A204.1 (cell line): ENCODE data around the gene KLHL7.
"Not testable (repeated sequence)": the region's sequence is repeated elsewhere in the genome, so short reads cannot be mapped to it uniquely, and the experiment has no call there.

ENCODE experiments used
- FAIRE-seq: peaks from 2 replicates; lab custom pipeline; 2012; peaks lifted over from hg19 to GRCh38; lab: Jason Lieb, UNC

Gene KLHL7

GRCh38 chr7:23183279-23184012 lies 77.9 kb downstream of the KLHL7 start:
- no peak for FAIRE-seq

- no peak for FAIRE-seq
Measured at GRCh38 chr7:23184291-23184690, 78.7 kb downstream of the KLHL7 start.

DNA sequence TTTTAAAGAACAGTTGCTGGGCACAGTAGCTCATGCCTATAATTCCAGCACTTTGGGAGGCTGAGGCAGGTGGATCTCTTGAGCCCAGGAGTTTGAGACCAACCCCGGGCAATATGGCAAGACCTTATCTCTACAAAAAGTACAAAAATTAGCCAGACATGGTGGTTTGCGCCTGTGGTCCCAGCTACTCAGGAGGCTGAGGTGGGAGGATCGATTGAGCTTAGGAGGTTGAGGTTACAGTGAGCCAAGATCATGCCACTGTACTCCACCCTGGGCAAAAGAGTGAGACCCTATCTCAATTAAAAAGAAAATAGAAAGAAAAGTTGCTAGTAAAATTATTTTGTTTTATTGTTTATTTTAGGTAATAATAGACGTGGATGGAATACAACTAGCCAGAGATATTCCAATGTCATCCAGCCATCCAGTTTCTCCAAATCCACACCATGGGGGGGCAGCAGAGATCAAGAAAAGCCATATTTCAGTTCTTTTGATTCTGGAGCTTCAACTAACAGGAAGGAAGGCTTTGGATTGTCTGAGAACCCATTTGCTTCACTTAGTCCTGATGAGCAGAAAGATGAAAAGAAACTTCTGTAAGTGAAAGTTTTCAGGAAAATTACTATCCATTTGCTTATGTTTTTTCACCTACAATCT lies 79.2 kb downstream of the KLHL7 start:
- FAIRE-seq = no peak

GRCh38 chr7:23185980-23186379 lies 80.4 kb downstream of the KLHL7 start:
- no peak for FAIRE-seq

DNA sequence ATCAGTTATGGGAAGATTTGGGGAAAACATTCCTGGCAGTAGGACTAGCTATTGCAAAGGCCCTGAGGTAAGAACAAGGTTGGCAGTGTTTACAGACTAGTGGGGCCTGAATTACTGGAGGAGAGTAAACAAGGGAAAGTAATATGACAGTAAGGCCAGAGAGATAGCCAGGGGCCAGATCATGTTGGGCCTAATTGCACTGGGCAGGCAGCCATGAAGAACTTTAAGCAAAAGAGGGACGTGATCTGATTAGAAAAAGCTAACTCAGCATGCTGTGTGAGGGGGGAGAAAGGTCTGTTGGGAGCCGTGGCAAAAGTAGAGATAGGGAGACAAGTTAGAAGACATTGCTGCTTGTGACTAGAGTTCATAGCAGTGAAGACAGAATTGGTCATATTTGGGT lies 85.4 kb downstream of the KLHL7 start:
- FAIRE-seq = no peak

GRCh38 chr7:23193650-23194227 lies 88.2 kb downstream of the KLHL7 start:
- not testable (repeated sequence) for FAIRE-seq

DNA sequence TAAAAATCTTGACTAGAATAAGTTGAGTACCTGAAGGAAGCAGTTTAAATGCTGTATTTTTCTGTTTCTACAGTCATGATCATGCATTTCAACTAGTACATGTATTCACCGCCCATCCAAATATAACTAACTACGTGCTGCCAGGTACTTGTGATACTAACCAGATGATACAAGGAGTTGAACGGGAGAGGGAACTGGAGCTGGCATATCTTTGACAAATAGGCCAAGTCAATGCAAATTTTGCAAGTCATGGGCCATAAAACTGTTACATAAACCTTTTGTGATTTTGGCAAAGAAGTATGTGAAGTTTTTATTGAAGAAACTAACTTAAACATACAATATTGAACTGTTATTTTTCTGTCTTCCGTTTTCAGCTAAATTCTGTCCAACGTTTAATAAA lies 90.7 kb downstream of the KLHL7 start:
- no peak for FAIRE-seq

DNA sequence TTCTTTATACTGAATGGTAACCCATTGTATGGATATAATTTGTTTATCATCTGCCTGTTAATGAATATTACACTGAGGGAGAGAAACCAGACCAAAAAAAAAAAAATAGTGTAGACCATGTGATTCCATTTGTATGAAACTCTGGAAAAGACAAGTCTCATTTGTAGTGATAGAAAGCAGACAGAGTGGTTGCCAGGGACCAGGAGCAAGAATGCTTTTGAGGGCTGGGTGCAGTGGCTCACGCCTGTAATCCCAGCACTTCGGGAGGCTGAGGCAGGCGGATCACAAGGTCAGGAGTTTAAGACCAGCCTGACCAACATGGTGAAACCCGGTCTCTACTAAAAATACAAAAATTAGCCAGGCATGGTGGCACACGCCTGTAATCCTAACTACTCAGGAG lies 92.2 kb downstream of the KLHL7 start:
- not testable (repeated sequence) for FAIRE-seq

- FAIRE-seq = no peak
Measured at GRCh38 chr7:23200331-23200730, 94.7 kb downstream of the KLHL7 start.

GRCh38 chr7:23204241-23204640 lies 98.7 kb downstream of the KLHL7 start:
- no peak for FAIRE-seq

DNA sequence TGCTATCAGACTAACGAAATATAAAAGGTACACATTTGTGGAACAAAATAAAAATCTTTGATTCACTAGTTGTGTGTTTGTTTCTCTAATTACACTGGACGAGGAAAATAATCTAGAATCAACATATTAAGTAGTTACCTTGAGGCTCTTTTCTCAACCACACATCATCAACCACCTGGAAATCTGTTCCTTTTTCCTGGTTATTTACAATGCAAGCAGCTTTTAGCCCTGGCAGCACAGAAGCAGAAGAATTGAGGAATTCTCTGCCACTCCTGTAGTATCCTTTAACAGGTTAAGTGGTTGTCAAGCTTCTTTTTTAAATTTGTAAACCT lies 100.0 kb downstream of the KLHL7 start:
- FAIRE-seq = no peak

GRCh38 chr7:23205909-23206767 lies 100.6 kb downstream of the KLHL7 start:
- FAIRE-seq = no peak

DNA sequence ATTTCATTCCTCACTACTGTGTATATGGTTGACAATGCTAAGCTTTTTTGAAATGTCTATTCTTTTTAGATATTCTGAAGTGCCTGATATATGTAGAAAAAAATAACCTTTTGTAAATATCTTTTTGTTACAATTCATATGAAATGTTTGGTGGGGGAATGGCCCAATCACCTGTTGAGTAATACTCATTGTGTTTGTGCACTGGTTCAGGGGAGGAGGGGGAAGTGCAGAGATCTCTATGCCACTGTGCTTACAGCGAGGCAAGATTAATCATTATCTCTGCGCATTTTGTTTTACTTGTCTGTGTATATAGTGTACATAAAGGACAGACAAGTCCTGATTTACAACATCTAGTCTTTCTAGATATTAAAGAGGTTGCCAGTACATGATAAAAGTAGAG lies 101.4 kb downstream of the KLHL7 start:
- FAIRE-seq = no peak

DNA sequence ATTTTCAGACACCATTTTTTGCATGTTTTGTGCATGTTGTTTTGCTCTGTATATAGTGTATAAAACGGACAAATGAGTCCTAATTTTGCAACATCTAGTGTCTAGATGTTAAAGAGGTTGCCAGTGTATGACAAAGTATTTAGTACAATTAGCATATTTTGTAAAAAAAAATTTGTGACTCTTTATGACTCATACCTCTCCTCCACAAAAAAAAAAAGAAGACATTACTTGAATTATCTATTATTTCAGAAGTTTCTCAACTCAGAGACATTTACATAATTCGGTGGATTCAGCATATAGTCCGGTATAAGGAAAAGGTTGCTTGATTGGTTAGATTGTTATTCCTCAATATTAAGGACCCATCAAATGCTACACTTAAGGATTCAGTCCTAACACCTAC lies 102.3 kb downstream of the KLHL7 start:
- FAIRE-seq = no peak

- no peak for FAIRE-seq
Measured at GRCh38 chr7:23208316-23208715, 102.7 kb downstream of the KLHL7 start.

DNA sequence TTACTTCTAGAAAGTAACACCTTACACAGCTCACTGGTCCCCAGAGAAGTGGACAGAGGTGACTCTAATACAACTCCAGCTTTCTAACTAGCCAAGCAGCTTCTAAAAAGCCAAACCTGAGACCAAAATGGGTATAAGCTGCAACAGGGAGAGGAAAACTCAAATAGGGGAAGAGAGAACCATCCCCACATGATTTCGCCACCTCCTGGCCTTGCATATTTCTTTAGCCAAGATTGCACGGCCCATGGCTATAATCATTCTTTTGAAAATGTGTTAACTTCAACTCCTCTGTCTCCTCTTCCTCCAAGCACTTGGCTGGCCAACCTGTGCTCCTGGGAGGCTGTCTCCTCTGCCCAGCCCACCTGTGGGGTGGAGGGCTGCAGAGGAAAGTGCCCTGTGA lies 104.9 kb downstream of the KLHL7 start:
- no peak for FAIRE-seq

- FAIRE-seq = no peak
Measured at GRCh38 chr7:23211589-23211988, 106.0 kb downstream of the KLHL7 start.

- no peak for FAIRE-seq
Measured at GRCh38 chr7:23212395-23212794, 106.8 kb downstream of the KLHL7 start.

GRCh38 chr7:23212841-23213240 lies 107.3 kb downstream of the KLHL7 start:
- FAIRE-seq = no peak

DNA sequence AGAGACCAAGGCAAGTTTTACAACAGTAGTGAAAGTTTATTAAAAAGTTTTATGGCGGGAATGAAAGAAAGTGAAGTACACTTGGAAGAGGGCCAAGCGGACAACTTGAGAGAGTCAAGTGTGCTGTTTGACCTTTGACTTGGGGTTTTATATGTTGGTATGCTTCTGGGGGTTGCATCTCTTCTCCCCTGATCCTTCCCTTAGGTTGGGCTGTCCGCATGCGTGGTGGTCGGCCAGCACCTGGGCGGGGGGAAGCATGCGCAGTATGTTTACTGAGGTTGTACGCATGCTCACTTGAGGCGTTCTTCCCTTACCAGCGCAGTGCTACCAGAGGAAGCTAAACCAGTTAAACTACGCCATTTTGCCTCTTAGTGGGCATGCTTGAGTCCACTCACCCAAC lies 108.2 kb downstream of the KLHL7 start:
- FAIRE-seq = no peak

GRCh38 chr7:23214423-23214822 lies 108.8 kb downstream of the KLHL7 start:
- FAIRE-seq = no peak

DNA sequence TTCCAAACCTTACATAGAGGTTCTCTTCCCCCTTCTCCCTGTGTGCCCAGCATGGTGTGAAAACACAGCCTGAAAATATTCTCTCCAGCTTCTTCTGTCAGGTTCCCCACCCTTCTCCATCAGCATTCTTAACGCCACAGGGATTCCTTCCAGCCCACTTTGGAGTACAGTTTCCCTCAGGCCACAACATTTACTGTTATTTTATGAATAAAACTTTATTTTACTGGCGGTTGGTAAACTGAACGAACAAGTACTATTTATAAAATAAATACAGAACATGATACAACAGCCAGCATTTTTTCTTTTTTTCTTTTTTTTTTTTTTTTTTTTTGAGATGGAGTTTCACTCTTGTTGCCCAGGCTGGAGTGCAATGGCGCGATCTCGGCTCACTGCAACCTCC lies 109.4 kb downstream of the KLHL7 start:
- FAIRE-seq = no peak

DNA sequence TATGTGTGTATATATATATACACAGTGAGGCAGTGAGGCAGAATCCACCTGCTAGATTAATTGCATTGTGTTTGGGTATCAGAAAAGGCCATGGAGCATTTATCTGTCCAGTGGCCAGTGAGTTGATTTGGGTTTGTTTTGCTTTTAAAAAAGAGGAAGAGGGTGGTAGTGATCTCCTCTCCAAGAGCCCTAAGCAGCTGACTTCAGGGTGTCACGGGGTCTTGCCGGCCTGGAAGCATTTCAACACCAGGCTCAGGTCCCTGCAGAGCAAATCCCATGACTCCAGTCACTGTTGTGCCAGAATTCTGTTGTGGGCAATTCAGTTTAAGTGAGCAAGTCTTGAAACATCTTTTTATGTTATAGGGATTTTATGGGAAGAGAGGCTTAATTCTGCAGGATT lies 110.4 kb downstream of the KLHL7 start:
- FAIRE-seq = no peak
